Measurements from ENCODE around the gene ITSN2. TPM values are rescaled to one million over a fixed set of nuclear protein-coding genes. Genes with fewer than 3 reads are reported as not detected.

Gene ITSN2
- total and polyA plus RNA-seq, 10 donors = 41.1 to 150 (median 107) TPM

- peaks cover 0 to 8% (median 5%) of the 10 kb centered on the region in 6 donors for H3K4me1 ChIP-seq
- 30 to 35% (median 32%) methylated on average over 10 of the region's 10 CpGs for WGBS, 5 donors
- peak; percentile 79 for DNase-seq
- no peaks in the 10 kb centered on the region for H3K9me3 ChIP-seq
- intact Hi-C loops (cut with DNase I; ENCODE audit: low total_unique reads) = loop anchor here (10.0 kb wide), 1 partner anchor 148 kb away; no protein-coding TSS in a partner anchor
- no peaks in the 10 kb centered on the region for H3K27me3 ChIP-seq (replicated peaks in 1 of 7)
- H3K27ac ChIP-seq = no peak overlapping the region
- H3K4me3 ChIP-seq = no peak overlapping the region
- TF ChIP-seq POLR2AphosphoS5 (IDR thresholded peaks at IDR 0.05) (peak in 1 of 3 donors; percentile 76), CTCF (IDR thresholded peaks at IDR 0.05 in 8 of 11, conservative IDR thresholded peaks at IDR 0.05 in 3 of 11) (peak in 10 of 11 experiments; percentile 18 to 89 (median 80)), POLR2A (IDR thresholded peaks at IDR 0.05) (no peak)
- H3K36me3 ChIP-seq = no peaks in the 10 kb centered on the region
Measured at GRCh38 chr2:24382363-24383073, 22.2 kb upstream of the ITSN2 start.

GRCh38 chr2:24380820-24381219, 20.5 kb upstream of the ITSN2 start:
- WGBS, 5 donors = 83 to 92% (median 89%) methylated on average over 2 of the region's 2 CpGs
- no peak overlapping the region for H3K27ac ChIP-seq
- intact Hi-C loops (cut with DNase I; ENCODE audit: low total_unique reads) = loop anchor here (10.0 kb wide), 1 partner anchor 146 kb away; no protein-coding TSS in a partner anchor
- H3K36me3 ChIP-seq = no peaks in the 10 kb centered on the region
- H3K4me1 ChIP-seq = peaks cover 0 to 8% (median 5%) of the 10 kb centered on the region in 6 donors
- no peaks in the 10 kb centered on the region for H3K9me3 ChIP-seq
- no peak overlapping the region for H3K4me3 ChIP-seq
- TF ChIP-seq CTCF (IDR thresholded peaks at IDR 0.05 in 8 of 11, conservative IDR thresholded peaks at IDR 0.05 in 3 of 11) = no peak
- TF ChIP-seq POLR2AphosphoS5 (IDR thresholded peaks at IDR 0.05) = no peak
- no peak for TF ChIP-seq POLR2A (IDR thresholded peaks at IDR 0.05)
- DNase-seq = no peak
- H3K27me3 ChIP-seq (replicated peaks in 1 of 7) = no peaks in the 10 kb centered on the region

GRCh38 chr2:24375349-24376087, 15.2 kb upstream of the ITSN2 start:
- intact Hi-C loops (cut with DNase I; ENCODE audit: low total_unique reads) = no loop called here
- no peak for TF ChIP-seq CTCF (IDR thresholded peaks at IDR 0.05 in 8 of 11, conservative IDR thresholded peaks at IDR 0.05 in 3 of 11)
- no peak for TF ChIP-seq POLR2AphosphoS5 (IDR thresholded peaks at IDR 0.05)
- no peak for TF ChIP-seq POLR2A (IDR thresholded peaks at IDR 0.05)
- H3K4me1 ChIP-seq = no peaks in the 10 kb centered on the region
- H3K27me3 ChIP-seq (replicated peaks in 1 of 7) = no peaks in the 10 kb centered on the region
- 72 to 88% (median 77%) methylated on average over 5 to 8 of the region's 8 CpGs for WGBS, 5 donors
- H3K36me3 ChIP-seq = no peaks in the 10 kb centered on the region
- no peak overlapping the region for H3K27ac ChIP-seq
- no peak overlapping the region for H3K4me3 ChIP-seq
- H3K9me3 ChIP-seq = no peaks in the 10 kb centered on the region
- DNase-seq = no peak

GRCh38 chr2:24374301-24374700, 14.0 kb upstream of the ITSN2 start:
- Histone ChIP-seq H3K27me3 (replicated peaks in 1 of 7) (no peaks in the 10 kb centered on the region), H3K27ac (no peak overlapping the region), H3K4me3 (no peak overlapping the region), H3K4me1 (no peaks in the 10 kb centered on the region), H3K36me3 (no peaks in the 10 kb centered on the region), H3K9me3 (no peaks in the 10 kb centered on the region)
- intact Hi-C loops (cut with DNase I; ENCODE audit: low total_unique reads) = no loop called here
- WGBS, 5 donors = 56 to 62% (median 61%) methylated on average over 3 to 4 of the region's 4 CpGs
- TF ChIP-seq POLR2A (IDR thresholded peaks at IDR 0.05) (no peak), CTCF (IDR thresholded peaks at IDR 0.05 in 8 of 11, conservative IDR thresholded peaks at IDR 0.05 in 3 of 11) (no peak), POLR2AphosphoS5 (IDR thresholded peaks at IDR 0.05) (no peak)
- DNase-seq = no peak
